ENCODE data around the gene ASTN1.

ASTN1 gene

GRCh38 chr1:176837708-176838107 lies 326.8 kb downstream of the ASTN1 start:
- Histone ChIP-seq H3K9ac (ENCODE audit: low read length) (no peak overlapping the region), H3K79me1 (replicated peaks; ENCODE audit: low read length, poor library complexity, severe bottlenecking) (no peaks in the 10 kb centered on the region), H3K4me3 (ENCODE audit: insufficient read depth in 1 of 2, low read depth in 1 of 2, low read length in 2 of 2) (no peak overlapping the region), H3K4me2 (ENCODE audit: low read length, poor library complexity, severe bottlenecking) (no peak overlapping the region), H3K27me3 (ENCODE audit: control insufficient read depth in 1 of 2, insufficient read depth in 1 of 2, low read length in 2 of 2) (no peaks in the 10 kb centered on the region), H2AFZ (ENCODE audit: low read depth, low read length) (no peak overlapping the region), H3K18ac (ENCODE audit: low read depth in 1 of 2, low read length in 2 of 2) (no peak overlapping the region), H2BK5ac (ENCODE audit: low read depth, low read length, poor library complexity, severe bottlenecking) (no peak overlapping the region), H3K36me3 (ENCODE audit: control insufficient read depth in 1 of 2, insufficient read depth in 2 of 2, low read depth in 1 of 2, low read length in 2 of 2) (no peaks in the 10 kb centered on the region), H3K4ac (ENCODE audit: low read depth in 1 of 2, low read length in 2 of 2) (no peak overlapping the region), H3K9me3 (ENCODE audit: control insufficient read depth, low read length) (no peaks in the 10 kb centered on the region), H3K27ac (ENCODE audit: low read length, poor library complexity, severe bottlenecking) (no peak overlapping the region), H2BK12ac (ENCODE audit: low read length in 2 of 2) (no peak overlapping the region), H3K14ac (ENCODE audit: low read length in 2 of 2) (no peak overlapping the region), H4K8ac (ENCODE audit: low read length) (no peak overlapping the region), H2AK5ac (ENCODE audit: low read length, severe bottlenecking) (no peak overlapping the region), H3K4me1 (ENCODE audit: control insufficient read depth, insufficient read depth, low read depth, low read length) (no peaks in the 10 kb centered on the region), H2BK15ac (ENCODE audit: low read depth, poor library complexity, severe bottlenecking) (no peak overlapping the region), H2BK120ac (ENCODE audit: low read depth, low read length) (no peak overlapping the region), H3K23ac (ENCODE audit: low read length in 2 of 2) (no peak overlapping the region), H4K91ac (ENCODE audit: low read length) (no peak overlapping the region)
- no CpG with 5 or more reads among the region's 2 CpGs for WGBS
- DNase-seq: no peak

DNA sequence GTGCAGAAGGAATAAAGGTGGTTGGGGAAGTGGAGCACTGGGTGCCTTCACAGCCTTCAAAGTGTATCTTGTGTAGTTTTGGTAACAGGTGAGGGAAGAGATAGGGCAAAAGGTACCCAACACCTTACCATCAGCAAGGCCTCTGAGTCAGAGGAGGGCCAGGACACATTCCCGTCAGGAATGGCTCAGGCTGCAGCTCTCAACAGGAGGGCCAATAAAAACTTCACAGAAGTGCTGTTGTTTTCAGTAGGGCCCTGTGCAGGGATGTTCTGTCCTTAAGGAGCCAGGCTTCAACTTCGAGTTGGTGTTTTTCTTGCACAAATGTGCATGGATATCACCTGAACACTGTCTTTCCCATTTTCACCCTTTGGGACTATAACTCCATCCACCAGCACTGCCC lies 333.4 kb downstream of the ASTN1 start:
- Histone ChIP-seq H3K14ac (ENCODE audit: low read length in 2 of 2) (no peak overlapping the region), H2BK120ac (ENCODE audit: low read depth, low read length) (no peak overlapping the region), H4K91ac (ENCODE audit: low read length) (no peak overlapping the region), H3K23ac (ENCODE audit: low read length in 2 of 2) (no peak overlapping the region), H3K36me3 (ENCODE audit: control insufficient read depth in 1 of 2, insufficient read depth in 2 of 2, low read depth in 1 of 2, low read length in 2 of 2) (no peaks in the 10 kb centered on the region), H2AK5ac (ENCODE audit: low read length, severe bottlenecking) (no peak overlapping the region), H4K8ac (ENCODE audit: low read length) (no peak overlapping the region), H3K4ac (ENCODE audit: low read depth in 1 of 2, low read length in 2 of 2) (no peak overlapping the region), H3K9ac (ENCODE audit: low read length) (no peak overlapping the region), H3K27me3 (ENCODE audit: control insufficient read depth in 1 of 2, insufficient read depth in 1 of 2, low read length in 2 of 2) (no peaks in the 10 kb centered on the region), H3K4me3 (ENCODE audit: insufficient read depth in 1 of 2, low read depth in 1 of 2, low read length in 2 of 2) (no peak overlapping the region), H3K18ac (ENCODE audit: low read depth in 1 of 2, low read length in 2 of 2) (no peak overlapping the region), H3K79me1 (replicated peaks; ENCODE audit: low read length, poor library complexity, severe bottlenecking) (no peaks in the 10 kb centered on the region), H2AFZ (ENCODE audit: low read depth, low read length) (no peak overlapping the region), H3K9me3 (ENCODE audit: control insufficient read depth, low read length) (no peaks in the 10 kb centered on the region), H2BK15ac (ENCODE audit: low read depth, poor library complexity, severe bottlenecking) (no peak overlapping the region), H2BK12ac (ENCODE audit: low read length in 2 of 2) (no peak overlapping the region), H2BK5ac (ENCODE audit: low read depth, low read length, poor library complexity, severe bottlenecking) (no peak overlapping the region), H3K4me2 (ENCODE audit: low read length, poor library complexity, severe bottlenecking) (no peak overlapping the region), H3K27ac (ENCODE audit: low read length, poor library complexity, severe bottlenecking) (no peak overlapping the region), H3K4me1 (ENCODE audit: control insufficient read depth, insufficient read depth, low read depth, low read length) (no peaks in the 10 kb centered on the region)
- DNase-seq: no peak
- no CpG with 5 or more reads among the region's 2 CpGs for WGBS

- H4K8ac ChIP-seq (ENCODE audit: low read length): no peak overlapping the region
- no peak overlapping the region for H3K4me2 ChIP-seq (ENCODE audit: low read length, poor library complexity, severe bottlenecking)
- no peak overlapping the region for H3K18ac ChIP-seq (ENCODE audit: low read depth in 1 of 2, low read length in 2 of 2)
- H2BK120ac ChIP-seq (ENCODE audit: low read depth, low read length): no peak overlapping the region
- no peak overlapping the region for H4K91ac ChIP-seq (ENCODE audit: low read length)
- H2AFZ ChIP-seq (ENCODE audit: low read depth, low read length): no peak overlapping the region
- H2BK12ac ChIP-seq (ENCODE audit: low read length in 2 of 2): no peak overlapping the region
- H2AK5ac ChIP-seq (ENCODE audit: low read length, severe bottlenecking): no peak overlapping the region
- H3K23ac ChIP-seq (ENCODE audit: low read length in 2 of 2): no peak overlapping the region
- no peak overlapping the region for H3K27ac ChIP-seq (ENCODE audit: low read length, poor library complexity, severe bottlenecking)
- H3K4ac ChIP-seq (ENCODE audit: low read depth in 1 of 2, low read length in 2 of 2): no peak overlapping the region
- H3K4me3 ChIP-seq (ENCODE audit: insufficient read depth in 1 of 2, low read depth in 1 of 2, low read length in 2 of 2): no peak overlapping the region
- no peak overlapping the region for H2BK5ac ChIP-seq (ENCODE audit: low read depth, low read length, poor library complexity, severe bottlenecking)
- H3K79me1 ChIP-seq (replicated peaks; ENCODE audit: low read length, poor library complexity, severe bottlenecking): no peaks in the 10 kb centered on the region
- no peak overlapping the region for H3K9ac ChIP-seq (ENCODE audit: low read length)
- no peak overlapping the region for H2BK15ac ChIP-seq (ENCODE audit: low read depth, poor library complexity, severe bottlenecking)
- no peaks in the 10 kb centered on the region for H3K36me3 ChIP-seq (ENCODE audit: control insufficient read depth in 1 of 2, insufficient read depth in 2 of 2, low read depth in 1 of 2, low read length in 2 of 2)
- no peak for DNase-seq
- no peaks in the 10 kb centered on the region for H3K4me1 ChIP-seq (ENCODE audit: control insufficient read depth, insufficient read depth, low read depth, low read length)
- H3K27me3 ChIP-seq (ENCODE audit: control insufficient read depth in 1 of 2, insufficient read depth in 1 of 2, low read length in 2 of 2): no peaks in the 10 kb centered on the region
- H3K9me3 ChIP-seq (ENCODE audit: control insufficient read depth, low read length): no peaks in the 10 kb centered on the region
- WGBS: 79% methylated on average over 8 of the region's 8 CpGs
- H3K14ac ChIP-seq (ENCODE audit: low read length in 2 of 2): no peak overlapping the region
These were observed 335.3 kb downstream of the ASTN1 start for GRCh38 chr1:176829261-176829660.

- Histone ChIP-seq H3K27ac (ENCODE audit: low read length, poor library complexity, severe bottlenecking) (no peak overlapping the region), H3K4me1 (ENCODE audit: control insufficient read depth, insufficient read depth, low read depth, low read length) (no peaks in the 10 kb centered on the region), H2BK15ac (ENCODE audit: low read depth, poor library complexity, severe bottlenecking) (no peak overlapping the region), H3K9me3 (ENCODE audit: control insufficient read depth, low read length) (no peaks in the 10 kb centered on the region), H2BK12ac (ENCODE audit: low read length in 2 of 2) (no peak overlapping the region), H4K91ac (ENCODE audit: low read length) (no peak overlapping the region), H3K4ac (ENCODE audit: low read depth in 1 of 2, low read length in 2 of 2) (no peak overlapping the region), H2BK120ac (ENCODE audit: low read depth, low read length) (no peak overlapping the region), H3K27me3 (ENCODE audit: control insufficient read depth in 1 of 2, insufficient read depth in 1 of 2, low read length in 2 of 2) (no peaks in the 10 kb centered on the region), H2AK5ac (ENCODE audit: low read length, severe bottlenecking) (no peak overlapping the region), H3K79me1 (replicated peaks; ENCODE audit: low read length, poor library complexity, severe bottlenecking) (no peaks in the 10 kb centered on the region), H3K4me2 (ENCODE audit: low read length, poor library complexity, severe bottlenecking) (no peak overlapping the region), H4K8ac (ENCODE audit: low read length) (no peak overlapping the region), H3K18ac (ENCODE audit: low read depth in 1 of 2, low read length in 2 of 2) (no peak overlapping the region), H3K4me3 (ENCODE audit: insufficient read depth in 1 of 2, low read depth in 1 of 2, low read length in 2 of 2) (no peak overlapping the region), H3K14ac (ENCODE audit: low read length in 2 of 2) (no peak overlapping the region), H3K23ac (ENCODE audit: low read length in 2 of 2) (no peak overlapping the region), H2BK5ac (ENCODE audit: low read depth, low read length, poor library complexity, severe bottlenecking) (no peak overlapping the region), H3K9ac (ENCODE audit: low read length) (no peak overlapping the region), H2AFZ (ENCODE audit: low read depth, low read length) (no peak overlapping the region), H3K36me3 (ENCODE audit: control insufficient read depth in 1 of 2, insufficient read depth in 2 of 2, low read depth in 1 of 2, low read length in 2 of 2) (no peaks in the 10 kb centered on the region)
- peak; percentile 6 for DNase-seq
- WGBS: 34% methylated on average over 1 of the region's 1 CpG
These were observed 338.2 kb downstream of the ASTN1 start for GRCh38 chr1:176826265-176826664.

Data from mesenchymal stem cell (in vitro differentiated cells and primary cell).